SK-N-MC (cell line): ENCODE data around the gene TTLL5.

Experiments
- EZH2 ChIP-seq: fragments of 200-600 bp; sonication (generic); IDR thresholded peaks from one replicate; pipeline ENCODE4 v1.6.1; 2017; ENCODE audit warnings: antibody characterized with exemption
- POLR2AphosphoS5 ChIP-seq: IDR thresholded peaks from 2 replicates; pipeline ENCODE4 v1.6.1; 2012; ENCODE audit warnings: mild to moderate bottlenecking, low read depth, low read length, borderline replicate concordance

DNA sequence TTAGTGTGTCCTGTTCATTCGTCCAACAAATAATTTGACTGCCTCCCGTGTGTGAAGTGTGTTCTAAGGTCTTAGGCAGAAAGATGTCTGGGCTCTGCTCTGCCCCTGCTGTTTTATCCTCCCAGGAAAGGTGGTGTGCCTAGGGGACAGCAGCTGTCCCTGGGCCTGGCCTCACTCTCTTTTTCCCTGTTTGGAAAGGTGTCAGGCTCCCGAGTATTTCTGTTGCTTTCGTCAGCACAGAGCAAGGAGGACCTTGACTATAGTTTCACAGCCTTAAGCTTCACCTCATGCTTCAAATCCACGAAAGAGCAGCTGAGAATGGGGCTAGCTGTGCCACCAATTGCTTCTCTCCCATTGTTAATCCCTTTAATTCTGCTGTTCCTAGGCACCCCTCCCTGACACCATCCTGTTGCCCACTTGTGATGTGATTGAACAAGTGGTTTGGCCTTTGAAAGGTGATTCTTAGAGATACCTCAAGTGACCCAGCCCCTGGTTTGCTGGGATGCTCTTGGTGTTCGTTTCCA lies 266.6 kb downstream of the TTLL5 start:
- TF ChIP-seq EZH2: no peak
- no peak for TF ChIP-seq POLR2AphosphoS5
